Thyroid gland (tissue), 4 donors: ENCODE measurements around the gene ALS2. TPM values are rescaled to one million over a fixed set of nuclear protein-coding genes. Genes with fewer than 3 reads are reported as not detected.

Experiments
- DNase-seq, 2 donors: peaks; one replicate each; pipeline ENCODE4 v3.0.0-alpha.2; 2019
- H3K27ac ChIP-seq, 3 donors: fragments of 200-600 bp; sonication (generic); 1 replicate in 2 of 3; 2 replicates in 1 of 3; pipeline ENCODE4 v1.5.1; 2016 to 2019; ENCODE audit warnings: mild to moderate bottlenecking in 1 of 3, moderate library complexity in 1 of 3
- H3K27me3 ChIP-seq: fragments of 200-600 bp; sonication (generic); one replicate; pipeline ENCODE4 v1.5.1; 2019
- H3K36me3 ChIP-seq, 2 donors: fragments of 200-600 bp; sonication (generic); one replicate each; pipeline ENCODE4 v1.5.1; 2016 to 2019
- H3K4me1 ChIP-seq, 2 donors: fragments of 200-600 bp; sonication (generic); one replicate each; pipeline ENCODE4 v1.5.1; 2017 to 2019
- H3K4me3 ChIP-seq, 3 donors: fragments of 200-600 bp; sonication (generic); replicated peaks in 1 of 3; 1 replicate in 2 of 3; 2 replicates in 1 of 3; pipeline ENCODE4 v1.5.1; 2016; ENCODE audit warnings: mild to moderate bottlenecking in 1 of 3
- H3K9me3 ChIP-seq: fragments of 200-600 bp; sonication (generic); one replicate; pipeline ENCODE4 v1.5.1; 2017
- CTCF ChIP-seq, 6 experiments: fragments of 200-600 bp in 3 of 6; fragments of 450-650 bp in 3 of 6; sonication (generic) in 3 of 6; IDR thresholded peaks; one replicate each; pipeline ENCODE4 v1.5.1; 2016 to 2019; ENCODE audit warnings: antibody characterized with exemption in 6 of 6, mild to moderate bottlenecking in 2 of 6, inconsistent platforms in 1 of 6, moderate library complexity in 1 of 6
- POLR2A ChIP-seq, 2 donors: fragments of 450-650 bp; IDR thresholded peaks; one replicate each; pipeline ENCODE4 v1.6.1; 2017; ENCODE audit warnings: antibody characterized with exemption in 2 of 2, mild to moderate bottlenecking in 2 of 2, moderate library complexity in 1 of 2
- WGBS, 2 donors: methylation state at CpG; one replicate each; pipeline ENCODE4 v1.1.5; 2017; 5-methylcytosine and 5-hydroxymethylcytosine counted together
- intact Hi-C: fragments of 100-400 bp; cut with DNase I; formaldehyde crosslinking; loops from one replicate; pipeline ENCODE4 v1.15.1; 2023
- total RNA-seq, 4 donors: library from RNA; depleted of rRNA; stranded (reverse); fragments of >200 nt; gene quantifications; one replicate each; pipeline ENCODE4 v1.2.3, GENCODE V29; 2016

Gene ALS2
- total RNA-seq, 4 donors from 2014 or later, result 20.9 to 37.6 (median 29.9) TPM

GRCh38 chr2:201790989-201791388 is 10.3 kb upstream of the ALS2 start:
- Histone ChIP-seq H3K36me3 (no peaks in the 10 kb centered on the region), H3K27ac (no peak overlapping the region), H3K9me3 (no peaks in the 10 kb centered on the region), H3K4me1 (no peaks in the 10 kb centered on the region), H3K4me3 (no peak overlapping the region), H3K27me3 (no peaks in the 10 kb centered on the region)
- intact Hi-C loops, result no loop called here
- TF ChIP-seq POLR2A (IDR thresholded peaks at IDR 0.05) (no peak), CTCF (IDR thresholded peaks at IDR 0.05) (no peak)
- 87 to 88% methylated on average over 2 of the region's 2 CpGs for WGBS, 2 donors
- DNase-seq, result no peak

GRCh38 chr2:201790291-201790690 is 9.6 kb upstream of the ALS2 start:
- WGBS, 2 donors, result 90 to 91% methylated on average over 3 of the region's 3 CpGs
- Histone ChIP-seq H3K4me1 (no peaks in the 10 kb centered on the region), H3K27ac (no peak overlapping the region), H3K27me3 (no peaks in the 10 kb centered on the region), H3K9me3 (no peaks in the 10 kb centered on the region), H3K36me3 (no peaks in the 10 kb centered on the region), H3K4me3 (no peak overlapping the region)
- TF ChIP-seq POLR2A (IDR thresholded peaks at IDR 0.05), result no peak
- no peak for TF ChIP-seq CTCF (IDR thresholded peaks at IDR 0.05)
- no peak for DNase-seq
- intact Hi-C loops, result no loop called here

GRCh38 chr2:201789395-201789794 is 8.7 kb upstream of the ALS2 start:
- WGBS, 2 donors, result 71 to 88% methylated on average over 2 of the region's 2 CpGs
- Histone ChIP-seq H3K27me3 (no peaks in the 10 kb centered on the region), H3K27ac (no peak overlapping the region), H3K4me1 (no peaks in the 10 kb centered on the region), H3K9me3 (no peaks in the 10 kb centered on the region), H3K36me3 (no peaks in the 10 kb centered on the region), H3K4me3 (no peak overlapping the region)
- no peak for DNase-seq
- no peak for TF ChIP-seq CTCF (IDR thresholded peaks at IDR 0.05)
- intact Hi-C loops, result no loop called here

- H3K36me3 ChIP-seq, result no peaks in the 10 kb centered on the region
- H3K27ac ChIP-seq, result no peak overlapping the region
- H3K27me3 ChIP-seq, result no peaks in the 10 kb centered on the region
- no peaks in the 10 kb centered on the region for H3K4me1 ChIP-seq
- H3K4me3 ChIP-seq, result no peak overlapping the region
- intact Hi-C loops, result no loop called here
- DNase-seq, result no peak
- no peaks in the 10 kb centered on the region for H3K9me3 ChIP-seq
- TF ChIP-seq POLR2A (IDR thresholded peaks at IDR 0.05), result no peak
- TF ChIP-seq CTCF (IDR thresholded peaks at IDR 0.05), result no peak
- 79 to 84% methylated on average over 3 of the region's 3 CpGs for WGBS, 2 donors
Observed at GRCh38 chr2:201788371-201788770, 7.6 kb upstream of the ALS2 start.

GRCh38 chr2:201786471-201786870 is 5.7 kb upstream of the ALS2 start:
- no peaks in the 10 kb centered on the region for H3K9me3 ChIP-seq
- no peak for TF ChIP-seq POLR2A (IDR thresholded peaks at IDR 0.05)
- TF ChIP-seq CTCF (IDR thresholded peaks at IDR 0.05), result no peak

More at GRCh38 chr2:201786471-201786870, 5.7 kb upstream of the ALS2 start:
- Histone ChIP-seq H3K4me3 (no peak overlapping the region), H3K27ac (no peak overlapping the region), H3K27me3 (no peaks in the 10 kb centered on the region), H3K36me3 (no peaks in the 10 kb centered on the region), H3K4me1 (peaks cover 0 to 6% of the 10 kb centered on the region in 2 donors)
- DNase-seq, result no peak
- intact Hi-C loops, result no loop called here
